Hepatocyte (in vitro differentiated cells): ENCODE measurements around the gene TAS2R39. TPM values are rescaled to one million over a fixed set of nuclear protein-coding genes. Genes with fewer than 3 reads are reported as not detected.
A peak's percentile ranks its signal among the peaks of the same experiment; 100 is the strongest.

Experiments
- DNase-seq: peaks from one replicate; pipeline ENCODE4 v3.0.0-alpha.2; 2016; ENCODE audit warnings: low spot score
- H2AFZ ChIP-seq: fragments of 200-600 bp; sonication (generic); 2 replicates; pipeline ENCODE4 v1.6.0; 2016; ENCODE audit warnings: antibody characterized with exemption, mild to moderate bottlenecking
- H3K27ac ChIP-seq: fragments of 200-600 bp; sonication (generic); 2 replicates; pipeline ENCODE4 v1.5.1; 2016; ENCODE audit warnings: mild to moderate bottlenecking
- H3K27me3 ChIP-seq: fragments of 200-600 bp; sonication (generic); 2 replicates; pipeline ENCODE4 v1.6.1; 2016
- H3K36me3 ChIP-seq: fragments of 200-600 bp; sonication (generic); replicated peaks from 2 replicates; pipeline ENCODE4 v1.5.1; 2016; ENCODE audit warnings: low read depth; ENCODE audit not compliant: insufficient read depth
- H3K4me1 ChIP-seq: fragments of 200-600 bp; sonication (generic); 2 replicates; pipeline ENCODE4 v1.5.1; 2016; ENCODE audit warnings: mild to moderate bottlenecking, moderate library complexity; ENCODE audit not compliant: insufficient read depth
- H3K4me2 ChIP-seq: fragments of 200-600 bp; sonication (generic); 2 replicates; pipeline ENCODE4 v1.6.0; 2016
- H3K4me3 ChIP-seq: fragments of 200-600 bp; sonication (generic); 2 replicates; pipeline ENCODE4 v1.5.1; 2016; ENCODE audit warnings: mild to moderate bottlenecking
- H3K79me2 ChIP-seq: fragments of 200-600 bp; sonication (generic); 2 replicates; pipeline ENCODE4 v1.6.0; 2017; ENCODE audit warnings: mild to moderate bottlenecking
- H3K9me2 ChIP-seq: fragments of 200-600 bp; sonication (generic); replicated peaks from 2 replicates; pipeline ENCODE4 v1.6.0; 2017; ENCODE audit warnings: mild to moderate bottlenecking; ENCODE audit not compliant: insufficient read depth
- H3K9me3 ChIP-seq: fragments of 200-600 bp; sonication (generic); 2 replicates; pipeline ENCODE4 v1.5.1; 2016; ENCODE audit warnings: low read depth, mild to moderate bottlenecking
- H4K20me1 ChIP-seq: fragments of 200-600 bp; sonication (generic); 2 replicates; pipeline ENCODE4 v1.6.0; 2016; ENCODE audit warnings: mild to moderate bottlenecking; ENCODE audit not compliant: insufficient read depth, poor library complexity, severe bottlenecking
- CTCF ChIP-seq: fragments of 200-600 bp; sonication (generic); IDR thresholded peaks from 2 replicates; pipeline ENCODE4 v1.5.1; 2016; ENCODE audit warnings: antibody characterized with exemption, mild to moderate bottlenecking; ENCODE audit not compliant: poor library complexity
- EZH2 ChIP-seq: fragments of 200-600 bp; sonication (generic); IDR thresholded peaks from 2 replicates; pipeline ENCODE4 v1.6.1; 2016; ENCODE audit warnings: antibody characterized with exemption, mild to moderate bottlenecking, borderline replicate concordance
- EZH2phosphoT487 ChIP-seq: fragments of 200-600 bp; sonication (generic); IDR thresholded peaks from one replicate; pipeline ENCODE4 v1.6.1; 2018; ENCODE audit warnings: antibody characterized with exemption, mild to moderate bottlenecking, low read depth, moderate library complexity; ENCODE audit not compliant: unreplicated experiment, severe bottlenecking
- WGBS: methylation state at CpG from one replicate; pipeline ENCODE4 v1.1.6; 2016; ENCODE audit warnings: low lambda C conversion rate; ENCODE audit errors: missing lambda C conversion rate; 5-methylcytosine and 5-hydroxymethylcytosine counted together
- polyA plus RNA-seq: library from polyadenylated mRNA; unstranded; fragments of >200 nt; fragmentation: Nextera tagmentation; extraction: Ambion mirVana; gene quantifications from 2 replicates; pipeline ENCODE4 v1.2.1, GENCODE V29; 2016
- total RNA-seq: library from RNA; depleted of rRNA; stranded (reverse); fragments of >200 nt; gene quantifications from 2 replicates; pipeline ENCODE4 v1.2.3, GENCODE V29; 2014

TAS2R39 gene
- total and polyA plus RNA-seq, 2 experiments from 2014 or later: not detected

DNA sequence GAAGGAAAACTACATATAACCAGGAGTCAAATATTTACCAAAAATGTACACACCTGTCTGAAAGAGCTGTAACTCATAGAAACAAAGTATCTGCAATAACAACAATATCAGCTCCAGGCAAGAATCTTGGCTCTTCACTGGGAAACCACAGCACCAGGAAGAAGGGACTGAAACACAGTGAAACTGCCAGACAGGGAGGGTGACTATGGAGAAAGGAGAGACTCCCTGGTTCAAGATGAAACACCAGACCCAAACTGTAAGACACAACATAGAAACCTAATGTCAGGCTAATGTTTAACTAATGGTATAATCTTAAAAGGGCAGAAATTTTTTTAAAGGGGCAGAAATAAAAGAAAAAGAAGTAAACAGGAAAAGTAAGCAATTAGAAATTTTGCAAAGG lies 11.5 kb upstream of the TAS2R39 start:
- no peaks in the 10 kb centered on the region for H3K36me3 ChIP-seq
- no peaks in the 10 kb centered on the region for H4K20me1 ChIP-seq
- peak overlapping the region; percentile 39 for H2AFZ ChIP-seq
- H3K4me1 ChIP-seq: no peaks in the 10 kb centered on the region
- TF ChIP-seq EZH2phosphoT487 (no peak), EZH2 (no peak), CTCF (no peak)
- no peaks in the 10 kb centered on the region for H3K9me3 ChIP-seq
- H3K9me2 ChIP-seq: no peaks in the 10 kb centered on the region
- no peak overlapping the region for H3K4me3 ChIP-seq
- H3K79me2 ChIP-seq: no peaks in the 10 kb centered on the region
- no peaks in the 10 kb centered on the region for H3K27me3 ChIP-seq
- no peak overlapping the region for H3K4me2 ChIP-seq
- H3K27ac ChIP-seq: no peak overlapping the region
- DNase-seq: no peak

DNA sequence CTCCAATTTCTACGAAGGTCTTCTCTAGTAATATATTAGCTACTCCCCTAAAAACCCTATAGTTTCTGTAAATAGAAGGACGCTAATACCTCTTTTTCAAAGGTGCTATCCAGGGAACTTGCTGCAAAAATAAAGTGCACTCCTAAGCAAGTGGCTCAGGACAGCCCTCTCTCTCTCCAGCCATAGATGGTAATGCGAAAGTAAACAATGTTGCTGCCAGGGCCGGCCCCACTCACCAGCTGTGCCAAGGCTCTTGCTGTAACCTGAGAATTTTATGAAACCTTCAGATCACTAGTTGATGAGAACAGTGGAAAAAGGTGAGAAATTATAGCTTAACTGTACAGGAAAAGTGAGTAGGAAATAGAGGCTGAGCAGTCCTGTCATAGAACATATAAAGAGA lies 10.9 kb upstream of the TAS2R39 start:
- Histone ChIP-seq H3K27ac (no peak overlapping the region), H3K27me3 (no peaks in the 10 kb centered on the region), H2AFZ (no peak overlapping the region), H3K9me2 (no peaks in the 10 kb centered on the region), H3K79me2 (no peaks in the 10 kb centered on the region), H3K4me3 (no peak overlapping the region), H4K20me1 (no peaks in the 10 kb centered on the region), H3K9me3 (no peaks in the 10 kb centered on the region), H3K36me3 (no peaks in the 10 kb centered on the region), H3K4me2 (peak overlapping the region; percentile 23), H3K4me1 (no peaks in the 10 kb centered on the region)
- no peak for DNase-seq
- whole genome bisulfite sequencing: 59% methylated on average over 4 of the region's 4 CpGs
- TF ChIP-seq EZH2 (no peak), CTCF (no peak), EZH2phosphoT487 (no peak)

GRCh38 chr7:143176128-143176527 lies 7.1 kb upstream of the TAS2R39 start:
- Histone ChIP-seq H3K4me2 (no peak overlapping the region), H3K9me3 (no peaks in the 10 kb centered on the region), H3K27me3 (no peaks in the 10 kb centered on the region), H3K9me2 (no peaks in the 10 kb centered on the region), H2AFZ (no peak overlapping the region), H3K36me3 (no peaks in the 10 kb centered on the region), H3K79me2 (no peaks in the 10 kb centered on the region), H3K4me1 (no peaks in the 10 kb centered on the region), H4K20me1 (no peaks in the 10 kb centered on the region), H3K27ac (no peak overlapping the region), H3K4me3 (no peak overlapping the region)
- WGBS: 83% methylated on average over 5 of the region's 5 CpGs
- TF ChIP-seq CTCF: no peak
- TF ChIP-seq EZH2: no peak
- TF ChIP-seq EZH2phosphoT487: no peak
- DNase-seq: no peak
